SHP77 treated with DMSO at 0.1 percent for 48 hours (cell line): ENCODE measurements around the gene MARCHF3.
"Not testable (repeated sequence)": the region's sequence is repeated elsewhere in the genome, so short reads cannot be mapped to it uniquely, and the experiment has no call there.

Experiments
- DNase-seq: peaks from one replicate; lab custom pipeline; 2025; lab: John Stamatoyannopoulos, UW

MARCHF3 gene

GRCh38 chr5:127051591-127051990, 21.2 kb upstream of the MARCHF3 start:
- no peak for DNase-seq

GRCh38 chr5:127046343-127047072, 16.1 kb upstream of the MARCHF3 start:
- no peak for DNase-seq

GRCh38 chr5:127042593-127042992, 12.2 kb upstream of the MARCHF3 start:
- no peak for DNase-seq

GRCh38 chr5:127041571-127041970, 11.2 kb upstream of the MARCHF3 start:
- DNase-seq = no peak

GRCh38 chr5:127040796-127041520, 10.6 kb upstream of the MARCHF3 start:
- DNase-seq = no peak

- no peak for DNase-seq
These were observed 8.2 kb upstream of the MARCHF3 start for GRCh38 chr5:127038550-127038949.

- no peak for DNase-seq
These were observed 1.5 kb upstream of the MARCHF3 start for GRCh38 chr5:127031863-127032232.

- DNase-seq = no peak
These were observed 947 bp upstream of the MARCHF3 start for GRCh38 chr5:127031147-127031862.

GRCh38 chr5:127029581-127030258, 638 bp downstream of the MARCHF3 start:
- DNase-seq = peak; percentile 87

GRCh38 chr5:127028822-127029457, 1.4 kb downstream of the MARCHF3 start:
- DNase-seq = peak; percentile 46

GRCh38 chr5:127027539-127027938, 2.8 kb downstream of the MARCHF3 start:
- no peak for DNase-seq

- no peak for DNase-seq
These were observed 4.2 kb downstream of the MARCHF3 start for GRCh38 chr5:127026166-127026565.

GRCh38 chr5:127025467-127025866, 4.9 kb downstream of the MARCHF3 start:
- no peak for DNase-seq

- no peak for DNase-seq
These were observed 5.5 kb downstream of the MARCHF3 start for GRCh38 chr5:127024821-127025220.

GRCh38 chr5:127023552-127024191, 6.7 kb downstream of the MARCHF3 start:
- not testable (repeated sequence) for DNase-seq

GRCh38 chr5:127022846-127023245, 7.5 kb downstream of the MARCHF3 start:
- no peak for DNase-seq

- DNase-seq = no peak
These were observed 10.4 kb downstream of the MARCHF3 start for GRCh38 chr5:127019928-127020327.

- not testable (repeated sequence) for DNase-seq
These were observed 13.6 kb downstream of the MARCHF3 start for GRCh38 chr5:127016722-127017121.

GRCh38 chr5:127015716-127016115, 14.6 kb downstream of the MARCHF3 start:
- DNase-seq = no peak

GRCh38 chr5:127014573-127014972, 15.8 kb downstream of the MARCHF3 start:
- DNase-seq = no peak

GRCh38 chr5:127013407-127013806, 17.0 kb downstream of the MARCHF3 start:
- DNase-seq = no peak
